ENCODE measurements around the gene FSIP1.

Gene FSIP1

DNA sequence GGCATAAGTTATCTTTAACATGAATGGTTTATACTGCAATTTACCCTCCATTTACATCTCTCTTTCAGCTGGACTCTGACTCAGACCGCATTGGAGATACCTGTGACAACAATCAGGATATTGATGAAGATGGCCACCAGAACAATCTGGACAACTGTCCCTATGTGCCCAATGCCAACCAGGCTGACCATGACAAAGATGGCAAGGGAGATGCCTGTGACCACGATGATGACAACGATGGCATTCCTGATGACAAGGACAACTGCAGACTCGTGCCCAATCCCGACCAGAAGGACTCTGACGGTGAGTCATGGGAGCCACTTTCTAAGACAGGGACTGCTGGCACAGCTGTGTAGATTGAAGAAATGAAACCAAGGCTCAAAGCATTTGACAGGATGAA is 190.1 kb downstream of the FSIP1 start:
- H3K4me3 ChIP-seq (ENCODE audit: low read length): no peak overlapping the region
- TF ChIP-seq, protein P1, sequence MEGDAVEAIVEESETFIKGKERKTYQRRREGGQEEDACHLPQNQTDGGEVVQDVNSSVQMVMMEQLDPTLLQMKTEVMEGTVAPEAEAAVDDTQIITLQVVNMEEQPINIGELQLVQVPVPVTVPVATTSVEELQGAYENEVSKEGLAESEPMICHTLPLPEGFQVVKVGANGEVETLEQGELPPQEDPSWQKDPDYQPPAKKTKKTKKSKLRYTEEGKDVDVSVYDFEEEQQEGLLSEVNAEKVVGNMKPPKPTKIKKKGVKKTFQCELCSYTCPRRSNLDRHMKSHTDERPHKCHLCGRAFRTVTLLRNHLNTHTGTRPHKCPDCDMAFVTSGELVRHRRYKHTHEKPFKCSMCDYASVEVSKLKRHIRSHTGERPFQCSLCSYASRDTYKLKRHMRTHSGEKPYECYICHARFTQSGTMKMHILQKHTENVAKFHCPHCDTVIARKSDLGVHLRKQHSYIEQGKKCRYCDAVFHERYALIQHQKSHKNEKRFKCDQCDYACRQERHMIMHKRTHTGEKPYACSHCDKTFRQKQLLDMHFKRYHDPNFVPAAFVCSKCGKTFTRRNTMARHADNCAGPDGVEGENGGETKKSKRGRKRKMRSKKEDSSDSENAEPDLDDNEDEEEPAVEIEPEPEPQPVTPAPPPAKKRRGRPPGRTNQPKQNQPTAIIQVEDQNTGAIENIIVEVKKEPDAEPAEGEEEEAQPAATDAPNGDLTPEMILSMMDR (IDR thresholded peaks at IDR 0.05; ENCODE audit: insufficient read depth, low read depth, low read length, missing control alignments): no peak
- DNase-seq (ENCODE audit: low read depth): peak; percentile 43

DNA sequence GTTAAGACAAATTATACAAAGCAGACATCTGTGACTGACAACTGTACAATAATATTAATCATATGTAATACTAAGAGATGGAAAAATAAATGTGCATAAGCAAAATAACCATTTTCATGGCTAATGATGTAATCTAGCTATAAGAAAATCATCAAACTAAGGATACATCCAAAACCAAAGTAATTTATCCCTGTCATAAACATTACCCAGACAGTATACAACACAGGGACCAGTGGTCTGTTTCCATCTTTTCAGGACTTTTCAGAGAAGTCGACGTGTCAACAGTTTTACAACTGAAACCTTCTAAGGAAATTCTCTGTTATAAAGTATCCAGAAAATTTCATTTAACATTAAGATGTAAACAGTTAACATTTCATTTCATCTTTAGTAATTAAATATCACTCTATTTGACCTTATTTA is 190.7 kb downstream of the FSIP1 start:
- DNase-seq (ENCODE audit: low read depth): no peak
- H3K4me3 ChIP-seq (ENCODE audit: low read length): no peak overlapping the region
- TF ChIP-seq, protein P1 (IDR thresholded peaks at IDR 0.05; ENCODE audit: insufficient read depth, low read depth, low read length, missing control alignments): no peak

DNA sequence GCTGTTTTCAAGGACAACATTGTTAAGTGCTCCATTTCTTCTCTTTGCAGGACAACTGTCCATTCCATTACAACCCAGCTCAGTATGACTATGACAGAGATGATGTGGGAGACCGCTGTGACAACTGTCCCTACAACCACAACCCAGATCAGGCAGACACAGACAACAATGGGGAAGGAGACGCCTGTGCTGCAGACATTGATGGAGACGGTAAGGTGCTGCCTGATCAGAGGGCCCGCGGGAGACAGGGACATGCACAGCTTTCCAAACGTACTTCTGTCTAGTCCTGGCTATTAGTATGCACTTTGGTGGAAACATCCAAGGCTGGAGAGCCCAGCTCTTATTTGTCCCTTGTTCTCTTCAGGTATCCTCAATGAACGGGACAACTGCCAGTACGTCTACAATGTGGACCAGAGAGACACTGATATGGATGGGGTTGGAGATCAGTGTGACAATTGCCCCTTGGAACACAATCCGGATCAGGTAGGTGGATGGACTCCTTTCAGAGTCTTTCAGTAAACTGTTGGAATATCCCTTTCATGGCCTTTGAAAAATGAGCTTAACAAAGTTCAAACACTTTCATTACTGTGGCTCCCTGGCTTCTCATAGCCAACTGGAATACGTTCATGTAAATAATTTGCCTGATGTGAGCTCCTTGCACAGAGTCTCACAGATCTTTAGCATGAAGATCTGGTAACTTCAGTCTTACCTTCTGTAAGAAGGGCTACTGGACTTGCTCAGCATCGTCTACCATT is 191.3 kb downstream of the FSIP1 start:
- DNase-seq (ENCODE audit: low read depth): peak; percentile 17
- H3K4me3 ChIP-seq (ENCODE audit: low read length): no peak overlapping the region
- TF ChIP-seq, protein P1 (IDR thresholded peaks at IDR 0.05; ENCODE audit: insufficient read depth, low read depth, low read length, missing control alignments): no peak

DNA sequence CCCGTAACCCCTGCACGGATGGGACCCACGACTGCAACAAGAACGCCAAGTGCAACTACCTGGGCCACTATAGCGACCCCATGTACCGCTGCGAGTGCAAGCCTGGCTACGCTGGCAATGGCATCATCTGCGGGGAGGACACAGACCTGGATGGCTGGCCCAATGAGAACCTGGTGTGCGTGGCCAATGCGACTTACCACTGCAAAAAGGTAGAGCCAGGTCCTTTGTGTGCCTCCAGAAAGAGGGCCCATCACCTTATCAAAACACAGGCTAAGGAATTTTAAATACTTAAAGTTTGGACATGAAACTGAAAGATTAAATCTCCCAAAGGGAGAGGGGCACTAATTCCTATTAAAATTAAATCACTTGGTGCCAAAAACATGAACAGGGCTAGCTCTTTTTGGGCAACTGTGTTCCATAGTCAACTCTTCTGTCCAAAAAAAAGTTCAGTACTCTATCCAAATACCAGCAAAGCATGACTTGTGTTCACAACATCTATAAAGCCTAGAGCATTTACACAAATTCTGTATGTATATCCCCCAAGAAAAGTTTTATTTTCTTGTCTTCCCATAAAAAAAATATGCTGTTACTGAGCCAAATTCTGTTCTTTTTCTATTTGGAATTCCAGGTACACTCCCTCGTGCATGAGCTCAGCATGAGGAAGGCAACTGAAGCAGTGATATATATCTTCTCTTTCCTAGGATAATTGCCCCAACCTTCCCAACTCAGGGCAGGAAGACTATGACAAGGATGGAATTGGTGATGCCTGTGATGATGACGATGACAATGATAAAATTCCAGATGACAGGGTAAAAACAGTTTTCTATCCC is 192.6 kb downstream of the FSIP1 start:
- TF ChIP-seq, protein P1 (IDR thresholded peaks at IDR 0.05; ENCODE audit: insufficient read depth, low read depth, low read length, missing control alignments): no peak
- no peak overlapping the region for H3K4me3 ChIP-seq (ENCODE audit: low read length)
- peak; percentile 10 for DNase-seq (ENCODE audit: low read depth)

DNA sequence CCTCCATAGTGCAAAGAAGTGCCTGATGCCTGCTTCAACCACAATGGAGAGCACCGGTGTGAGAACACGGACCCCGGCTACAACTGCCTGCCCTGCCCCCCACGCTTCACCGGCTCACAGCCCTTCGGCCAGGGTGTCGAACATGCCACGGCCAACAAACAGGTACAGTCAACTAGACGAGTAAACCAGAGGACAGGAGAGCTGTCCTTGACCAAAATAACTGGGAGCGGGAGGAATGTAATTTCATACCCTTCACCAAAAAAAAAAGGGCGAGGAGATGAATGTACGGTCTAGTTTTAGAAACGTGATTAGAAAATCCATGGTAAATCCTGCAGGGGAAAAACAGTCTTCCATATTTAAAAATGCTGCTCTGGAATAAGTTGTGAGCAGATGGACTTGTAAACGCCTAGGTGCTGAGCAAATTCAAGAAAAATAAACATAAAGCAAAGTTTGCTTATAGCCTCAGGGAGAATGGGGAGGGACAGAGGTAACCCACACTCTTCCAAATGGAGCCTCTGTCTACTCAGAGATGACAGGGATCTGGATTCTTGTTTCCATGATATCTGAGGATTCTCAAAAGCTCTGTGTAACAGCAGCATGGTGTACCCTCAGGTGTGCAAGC is 193.3 kb downstream of the FSIP1 start:
- H3K4me3 ChIP-seq (ENCODE audit: low read length): no peak overlapping the region
- peak; percentile 15 for DNase-seq (ENCODE audit: low read depth)
- TF ChIP-seq, protein P1 (IDR thresholded peaks at IDR 0.05; ENCODE audit: insufficient read depth, low read depth, low read length, missing control alignments): no peak

DNA sequence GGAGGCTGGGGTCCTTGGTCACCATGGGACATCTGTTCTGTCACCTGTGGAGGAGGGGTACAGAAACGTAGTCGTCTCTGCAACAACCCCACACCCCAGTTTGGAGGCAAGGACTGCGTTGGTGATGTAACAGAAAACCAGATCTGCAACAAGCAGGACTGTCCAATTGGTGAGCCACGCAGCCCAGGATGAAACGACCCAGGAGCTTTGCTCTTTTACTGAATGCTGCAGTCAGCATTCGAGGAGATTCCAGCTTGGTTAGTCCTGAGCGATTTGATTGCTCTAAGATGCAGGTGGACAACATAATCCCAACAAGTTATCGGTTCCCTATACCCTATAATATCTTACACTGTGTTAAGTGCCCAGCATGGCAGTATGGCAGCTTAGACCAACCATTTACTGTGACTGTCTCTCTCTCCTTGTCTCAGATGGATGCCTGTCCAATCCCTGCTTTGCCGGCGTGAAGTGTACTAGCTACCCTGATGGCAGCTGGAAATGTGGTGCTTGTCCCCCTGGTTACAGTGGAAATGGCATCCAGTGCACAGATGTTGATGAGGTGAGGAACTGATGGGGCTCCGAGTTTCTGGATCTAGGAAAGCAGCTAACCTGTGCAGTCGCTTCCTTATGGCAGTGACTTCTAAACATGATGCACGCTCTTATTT is 194.0 kb downstream of the FSIP1 start:
- H3K4me3 ChIP-seq (ENCODE audit: low read length): no peak overlapping the region
- TF ChIP-seq, protein P1 (IDR thresholded peaks at IDR 0.05; ENCODE audit: insufficient read depth, low read depth, low read length, missing control alignments): no peak
- DNase-seq (ENCODE audit: low read depth): peak; percentile 17

Data from epithelial cell of esophagus (primary cell).